DND-41 (cell line): Measurements from ENCODE around the gene SEC63.

Experiments
- ATAC-seq: fragments of 200-7000 bp; cut with Tn5 transposase; 3 replicates; pipeline ENCODE4 v1.9.1; 2021; ENCODE audit warnings: low read depth; ENCODE audit not compliant: insufficient read depth
- DNase-seq: peaks from one replicate; pipeline ENCODE4 v3.0.0-alpha.2; 2020
- H2AFZ ChIP-seq: 2 replicates; pipeline ENCODE4 v1.6.0; 2012; ENCODE audit warnings: low read depth, low read length
- H3K27ac ChIP-seq: 2 replicates; pipeline ENCODE4 v1.5.1; 2012; ENCODE audit warnings: low read length, inconsistent platforms
- H3K27me3 ChIP-seq: fragments of 200-600 bp; sonication (generic); 2 replicates; pipeline ENCODE4 v1.6.0; 2012; ENCODE audit warnings: low read length, mild to moderate bottlenecking, inconsistent platforms; ENCODE audit not compliant: insufficient read depth, poor library complexity
- H3K36me3 ChIP-seq: 2 replicates; pipeline ENCODE4 v1.5.1; 2012; ENCODE audit warnings: low read length, inconsistent platforms; ENCODE audit not compliant: insufficient read depth
- H3K4me1 ChIP-seq: 2 replicates; pipeline ENCODE4 v1.5.1; 2012; ENCODE audit warnings: mild to moderate bottlenecking, low read length; ENCODE audit not compliant: insufficient read depth
- H3K4me2 ChIP-seq: 2 replicates; pipeline ENCODE4 v1.6.0; 2012; ENCODE audit warnings: mild to moderate bottlenecking, moderate library complexity, low read length, inconsistent platforms; ENCODE audit not compliant: insufficient read depth
- H3K4me3 ChIP-seq, 2 experiments: fragments of 200-600 bp in 1 of 2; shearing (Covaris generic) in 1 of 2; 2 replicates each; pipeline ENCODE4 v1.5.1; 2012 to 2016; ENCODE audit warnings: inconsistent platforms in 2 of 2, low read length in 2 of 2, mild to moderate bottlenecking in 2 of 2, low read depth in 1 of 2, moderate library complexity in 1 of 2
- H3K79me2 ChIP-seq: 2 replicates; pipeline ENCODE4 v1.6.0; 2012; ENCODE audit warnings: low read length, inconsistent platforms; ENCODE audit not compliant: insufficient read depth
- H3K9ac ChIP-seq: 2 replicates; pipeline ENCODE4 v1.6.0; 2012; ENCODE audit warnings: low read depth, mild to moderate bottlenecking, inconsistent platforms, low read length, moderate library complexity
- H3K9me3 ChIP-seq: 2 replicates; pipeline ENCODE4 v1.5.1; 2012; ENCODE audit warnings: low read length, moderate library complexity, mild to moderate bottlenecking, inconsistent platforms; ENCODE audit not compliant: insufficient read depth, severe bottlenecking
- H4K20me1 ChIP-seq: 2 replicates; pipeline ENCODE4 v1.6.0; 2012; ENCODE audit warnings: low read length; ENCODE audit not compliant: insufficient read depth
- CTCF ChIP-seq: IDR thresholded peaks from 2 replicates; pipeline ENCODE4 v1.5.1; 2012; ENCODE audit warnings: borderline replicate concordance, low read length, moderate library complexity, mild to moderate bottlenecking; ENCODE audit not compliant: poor library complexity, severe bottlenecking; ENCODE audit errors: extremely low read depth
- EZH2 ChIP-seq: IDR thresholded peaks from 3 replicates; pipeline ENCODE4 v1.6.1; 2012; ENCODE audit warnings: borderline replicate concordance, low read depth, mild to moderate bottlenecking, moderate library complexity, low read length, inconsistent platforms; ENCODE audit not compliant: severe bottlenecking

Gene SEC63

GRCh38 chr6:107988570-107988969 is 30.6 kb upstream of the SEC63 start:
- Histone ChIP-seq H4K20me1 (no peaks in the 10 kb centered on the region), H3K27ac (no peak overlapping the region), H3K36me3 (no peaks in the 10 kb centered on the region), H3K9ac (no peak overlapping the region), H3K9me3 (no peaks in the 10 kb centered on the region), H3K4me3 (no peak overlapping the region), H3K79me2 (no peaks in the 10 kb centered on the region), H3K4me1 (no peaks in the 10 kb centered on the region), H2AFZ (no peak overlapping the region), H3K27me3 (no peaks in the 10 kb centered on the region), H3K4me2 (no peak overlapping the region)
- TF ChIP-seq EZH2 (no peak), CTCF (no peak)
- DNase-seq: no peak
- no peak for ATAC-seq

- no peaks in the 10 kb centered on the region for H3K4me1 ChIP-seq
- H3K36me3 ChIP-seq: no peaks in the 10 kb centered on the region
- DNase-seq (no peak), ATAC-seq (no peak)
- H2AFZ ChIP-seq: no peak overlapping the region
- H4K20me1 ChIP-seq: no peaks in the 10 kb centered on the region
- no peak overlapping the region for H3K27ac ChIP-seq
- H3K27me3 ChIP-seq: no peaks in the 10 kb centered on the region
- H3K4me2 ChIP-seq: no peak overlapping the region
- no peak overlapping the region for H3K4me3 ChIP-seq
- no peak overlapping the region for H3K9ac ChIP-seq
- no peaks in the 10 kb centered on the region for H3K9me3 ChIP-seq
- TF ChIP-seq CTCF (no peak), EZH2 (no peak)
- H3K79me2 ChIP-seq: no peaks in the 10 kb centered on the region
Measured at GRCh38 chr6:107987805-107988204, 29.8 kb upstream of the SEC63 start.

GRCh38 chr6:107985701-107986100 is 27.7 kb upstream of the SEC63 start:
- no peak overlapping the region for H3K4me2 ChIP-seq
- no peaks in the 10 kb centered on the region for H3K36me3 ChIP-seq
- H3K4me1 ChIP-seq: no peaks in the 10 kb centered on the region
- no peak overlapping the region for H3K4me3 ChIP-seq
- no peak overlapping the region for H3K9ac ChIP-seq
- no peaks in the 10 kb centered on the region for H3K27me3 ChIP-seq
- no peak for TF ChIP-seq EZH2
- no peak for TF ChIP-seq CTCF
- no peak overlapping the region for H3K27ac ChIP-seq
- H2AFZ ChIP-seq: no peak overlapping the region
- no peaks in the 10 kb centered on the region for H3K79me2 ChIP-seq
- ATAC-seq (no peak), DNase-seq (no peak)
- H4K20me1 ChIP-seq: no peaks in the 10 kb centered on the region
- no peaks in the 10 kb centered on the region for H3K9me3 ChIP-seq

GRCh38 chr6:107983811-107984210 is 25.8 kb upstream of the SEC63 start:
- DNase-seq: no peak
- Histone ChIP-seq H3K27ac (no peak overlapping the region), H3K4me3 (no peak overlapping the region), H3K4me2 (no peak overlapping the region), H3K4me1 (peaks cover 5% of the 10 kb centered on the region), H2AFZ (no peak overlapping the region), H4K20me1 (no peaks in the 10 kb centered on the region), H3K9me3 (no peaks in the 10 kb centered on the region), H3K79me2 (no peaks in the 10 kb centered on the region), H3K27me3 (no peaks in the 10 kb centered on the region), H3K36me3 (no peaks in the 10 kb centered on the region), H3K9ac (no peak overlapping the region)
- TF ChIP-seq EZH2 (no peak), CTCF (no peak)
- ATAC-seq: no peak
